IMR-90 (cell line): Measurements from ENCODE around the gene PIKFYVE. TPM values are rescaled to one million over a fixed set of nuclear protein-coding genes. Genes with fewer than 3 reads are reported as not detected.

Experiments used
- ATAC-seq: fragments of 200-7000 bp; cut with Tn5 transposase; 2 replicates; pipeline ENCODE4 v1.9.1; 2020; ENCODE audit warnings: low read depth, mild to moderate bottlenecking, moderate library complexity
- BruUV-seq: library from RNA; stranded (reverse); fragments of 400-500 nt; replicated peaks from 2 replicates; lab custom pipeline; 2021; lab: Mats Ljungman, UMichigan
- CTCF ChIA-PET: fragments of 300-600 bp; formaldehyde crosslinking; extraction: SDS; loops from one replicate; lab custom pipeline; 2021; ENCODE audit warnings: antibody characterized with exemption; lab: Yijun Ruan, JAX
- POLR2A ChIA-PET: fragments of 300-600 bp; sonication (Branson Sonifier 250); formaldehyde crosslinking; loops from one replicate; lab custom pipeline; 2022; ENCODE audit warnings: antibody characterized with exemption; ENCODE audit not compliant: unreplicated experiment; lab: Charles Lee
- DNase-seq: peaks from one replicate; pipeline ENCODE4 v3.0.0; 2013
- H2AFZ ChIP-seq: replicated peaks from 2 replicates; pipeline ENCODE3; 2013; ENCODE audit warnings: low read length, mild to moderate bottlenecking; ENCODE audit not compliant: poor library complexity
- H2AK5ac ChIP-seq: 2 replicates; pipeline ENCODE4 v1.6.1; 2013; ENCODE audit warnings: low read depth, low read length, inconsistent platforms
- H2AK9ac ChIP-seq: replicated peaks from 2 replicates; pipeline ENCODE3; 2013; ENCODE audit warnings: mild to moderate bottlenecking, low read depth, low read length, moderate library complexity; ENCODE audit not compliant: poor library complexity
- H2BK120ac ChIP-seq: 2 replicates; pipeline ENCODE4 v1.6.1; 2013; ENCODE audit warnings: low read depth, low read length, inconsistent platforms
- H2BK15ac ChIP-seq: 3 replicates; pipeline ENCODE4 v1.6.1; 2013; ENCODE audit warnings: low read depth, low read length, inconsistent platforms
- H2BK20ac ChIP-seq: 2 replicates; pipeline ENCODE4 v1.6.1; 2013; ENCODE audit warnings: low read depth, mild to moderate bottlenecking, inconsistent platforms, low read length, moderate library complexity
- H2BK5ac ChIP-seq: 2 replicates; pipeline ENCODE4 v1.6.1; 2013; ENCODE audit warnings: mild to moderate bottlenecking, low read depth, low read length, inconsistent platforms; ENCODE audit not compliant: poor library complexity, severe bottlenecking
- H3K14ac ChIP-seq: replicated peaks from 2 replicates; pipeline ENCODE4 v1.6.1; 2013; ENCODE audit warnings: low read depth, low read length, inconsistent platforms
- H3K18ac ChIP-seq: 2 replicates; pipeline ENCODE4 v1.6.1; 2013; ENCODE audit warnings: low read depth, low read length, control low read depth
- H3K23ac ChIP-seq: 2 replicates; pipeline ENCODE4 v1.6.1; 2013; ENCODE audit warnings: low read depth, low read length, inconsistent platforms
- H3K27ac ChIP-seq: 2 replicates; pipeline ENCODE4 v1.5.1; 2013; ENCODE audit warnings: mild to moderate bottlenecking, control low read depth, low read length; ENCODE audit not compliant: insufficient read depth
- H3K27me3 ChIP-seq: 2 replicates; pipeline ENCODE4 v1.6.1; 2013; ENCODE audit warnings: low read length; ENCODE audit not compliant: control insufficient read depth, insufficient read depth
- H3K36me3 ChIP-seq: 2 replicates; pipeline ENCODE4 v1.6.1; 2013; ENCODE audit warnings: low read length, mixed read lengths; ENCODE audit not compliant: control insufficient read depth, insufficient read depth
- H3K4ac ChIP-seq: 2 replicates; pipeline ENCODE4 v1.6.1; 2013; ENCODE audit warnings: low read depth, low read length, inconsistent platforms
- H3K4me1 ChIP-seq: 2 replicates; pipeline ENCODE4 v1.6.1; 2013; ENCODE audit warnings: low read length, mixed read lengths; ENCODE audit not compliant: control insufficient read depth, insufficient read depth
- H3K4me2 ChIP-seq: 2 replicates; pipeline ENCODE4 v1.6.1; 2013; ENCODE audit warnings: low read depth, mild to moderate bottlenecking, control low read depth, low read length, moderate library complexity
- H3K4me3 ChIP-seq: 2 replicates; pipeline ENCODE4 v1.5.1; 2013; ENCODE audit warnings: low read depth, mild to moderate bottlenecking, control low read depth, low read length, moderate library complexity; ENCODE audit not compliant: insufficient read depth
- H3K56ac ChIP-seq: 2 replicates; pipeline ENCODE4 v1.6.1; 2013; ENCODE audit warnings: low read length, inconsistent platforms; ENCODE audit not compliant: insufficient read depth; ENCODE audit errors: extremely low read depth
- H3K79me1 ChIP-seq, 2 experiments: 2 replicates each; pipeline ENCODE4 v1.6.1; 2013; ENCODE audit warnings: low read length in 2 of 2, inconsistent platforms in 1 of 2, low read depth in 1 of 2
- H3K9ac ChIP-seq: 2 replicates; pipeline ENCODE4 v1.6.1; 2013; ENCODE audit warnings: low read depth, low read length, control low read depth
- H3K9me1 ChIP-seq: 2 replicates; pipeline ENCODE4 v1.6.1; 2013; ENCODE audit warnings: low read length, inconsistent platforms; ENCODE audit not compliant: insufficient read depth
- H3K9me3 ChIP-seq: 2 replicates; pipeline ENCODE4 v1.6.1; 2013; ENCODE audit warnings: low read length; ENCODE audit not compliant: control insufficient read depth, insufficient read depth
- H4K20me1 ChIP-seq: 2 replicates; pipeline ENCODE4 v1.6.1; 2013; ENCODE audit warnings: low read length, inconsistent platforms; ENCODE audit not compliant: insufficient read depth
- H4K5ac ChIP-seq: 2 replicates; pipeline ENCODE4 v1.6.1; 2013; ENCODE audit warnings: mild to moderate bottlenecking, low read depth, low read length, control low read depth
- H4K8ac ChIP-seq, 2 experiments: 2 replicates each; pipeline ENCODE4 v1.6.1; 2013; ENCODE audit warnings: low read depth in 2 of 2, low read length in 2 of 2, control low read depth in 1 of 2, inconsistent platforms in 1 of 2
- H4K91ac ChIP-seq: 2 replicates; pipeline ENCODE4 v1.6.1; 2013; ENCODE audit warnings: low read depth, low read length, inconsistent platforms; ENCODE audit not compliant: insufficient read depth
- POLR2A ChIP-seq: IDR thresholded peaks from 2 replicates; pipeline ENCODE4 v1.6.1; 2012; ENCODE audit warnings: mild to moderate bottlenecking, low read depth, low read length
- WGBS, 2 experiments: methylation state at CpG; one replicate each; pipeline versions ENCODE4 v1.1.5 to v1.1.7; 2013; ENCODE audit warnings: missing lambda C conversion rate in 2 of 2; ENCODE audit not compliant: insufficient read length in 1 of 2; ENCODE audit errors: extremely low coverage in 2 of 2; 5-methylcytosine and 5-hydroxymethylcytosine counted together
- dilution Hi-C: fragments of 300-500 bp; cut with HindIII; formaldehyde crosslinking; loops from one replicate; pipeline ENCODE4 v1.14.3; 2018; ENCODE audit warnings: low sequenced_read_pairs; ENCODE audit not compliant: unreplicated experiment
- in situ Hi-C: fragments of 300-500 bp; cut with MboI; formaldehyde crosslinking; loops from 3 replicates; pipeline ENCODE4 v1.14.3; 2019; ENCODE audit warnings: low sequenced_read_pairs, inconsistent platforms, mixed read lengths
- intact Hi-C: fragments of 100-400 bp; cut with micrococcal nuclease; formaldehyde crosslinking; loops from 2 replicates; pipeline ENCODE4 v1.10.0; 2022
- polyA plus RNA-seq, 3 experiments: library from polyadenylated mRNA; depleted of rRNA; stranded (reverse); fragments of >200 nt; gene quantifications; 2 replicates each; pipeline ENCODE4 v1.2.3, GENCODE V29; 2012; ENCODE audit warnings: low replicate concordance in 1 of 3
- total RNA-seq: library from RNA; depleted of rRNA; stranded (reverse); fragments of >200 nt; gene quantifications from 2 replicates; pipeline ENCODE4 v1.2.3, GENCODE V29; 2012

Gene PIKFYVE
- total and polyA plus RNA-seq, 2 of the 4 experiments (the other 2 are of a cell fraction), result 9.3 to 34.6 TPM

GRCh38 chr2:208370881-208371633 is 105.0 kb downstream of the PIKFYVE start:
- CTCF ChIA-PET, result no interaction called here
- intact Hi-C loops, result no loop called here

More at GRCh38 chr2:208370881-208371633, 105.0 kb downstream of the PIKFYVE start:
- no peak overlapping the region for H2AFZ ChIP-seq
- H2BK20ac ChIP-seq, result no peak overlapping the region
- H4K91ac ChIP-seq, result no peak overlapping the region
- BruUV-seq, result no TSS peak
- H3K14ac ChIP-seq, result no peak overlapping the region
- H3K56ac ChIP-seq, result no peak overlapping the region
- no CpG with 5 or more reads among the region's 8 CpGs for WGBS, 2 experiments
- H3K27me3 ChIP-seq, result peaks cover 2% of the 10 kb centered on the region; the same call in 1 of the 2 replicates
- H2BK5ac ChIP-seq, result no peak overlapping the region
- no peak overlapping the region for H3K4me2 ChIP-seq
- no peak overlapping the region for H3K4me3 ChIP-seq
- dilution Hi-C loops, result no loop called here
- no peak overlapping the region for H3K18ac ChIP-seq
- in situ Hi-C loops, result no loop called here
- H3K4me1 ChIP-seq, result peaks cover 2% of the 10 kb centered on the region; the same call in 1 of the 2 replicates
- peak; percentile 27 for DNase-seq
- H2AK5ac ChIP-seq, result no peak overlapping the region
- TF ChIP-seq POLR2A, result no peak
- no peaks in the 10 kb centered on the region for H3K36me3 ChIP-seq
- no peaks in the 10 kb centered on the region for H3K9me3 ChIP-seq
- no peak overlapping the region for H3K4ac ChIP-seq
- no peak overlapping the region for H3K9ac ChIP-seq
- H2BK120ac ChIP-seq, result no peak overlapping the region
- no peak overlapping the region for H2AK9ac ChIP-seq
- H4K8ac ChIP-seq, result no peak overlapping the region
- no peaks in the 10 kb centered on the region for H3K79me1 ChIP-seq
- H2BK15ac ChIP-seq, result no peak overlapping the region
- ATAC-seq, result 0 out of 2 replicates have a peak, but pooled peaks have one; percentile 12
- H3K27ac ChIP-seq, result no peak overlapping the region
- H3K23ac ChIP-seq, result no peak overlapping the region
- H4K5ac ChIP-seq, result no peak overlapping the region
- H3K9me1 ChIP-seq, result no peaks in the 10 kb centered on the region
- POLR2A ChIA-PET, result no interaction called here
- no peaks in the 10 kb centered on the region for H4K20me1 ChIP-seq
